OCI-LY3 (cell line): Measurements from ENCODE around the gene HNF1B.

Source experiments
- H2AFZ ChIP-seq: fragments of 200-600, 300-600 bp; shearing (Covaris generic); 2 replicates; pipeline ENCODE4 v1.6.0; 2014; ENCODE audit warnings: antibody characterized with exemption, low read depth, low read length
- H3K27ac ChIP-seq: fragments of 200-600, 300-600 bp; sonication (generic); 2 replicates; pipeline ENCODE4 v1.5.1; 2014; ENCODE audit warnings: mild to moderate bottlenecking, low read length, moderate library complexity, mixed read lengths
- H3K27me3 ChIP-seq: fragments of 200-600, 300-600 bp; sonication (generic); 2 replicates; pipeline ENCODE4 v1.6.1; 2014; ENCODE audit warnings: low read depth, low read length, mixed read lengths
- H3K36me3 ChIP-seq: fragments of 200-600, 300-600 bp; sonication (generic); replicated peaks from 2 replicates; pipeline ENCODE3; 2014; ENCODE audit warnings: low read depth, low read length, mixed read lengths
- H3K4me1 ChIP-seq: fragments of 300-600, 200-600 bp; sonication (generic); 2 replicates; pipeline ENCODE4 v1.6.1; 2014; ENCODE audit warnings: low read length, mixed read lengths
- H3K4me2 ChIP-seq: fragments of 200-600, 300-600 bp; sonication (generic); 2 replicates; pipeline ENCODE4 v1.6.1; 2014; ENCODE audit warnings: low read length, mixed read lengths
- H3K4me3 ChIP-seq: fragments of 300-600, 200-600 bp; sonication (generic); 2 replicates; pipeline ENCODE4 v1.5.1; 2014; ENCODE audit warnings: antibody characterized with exemption, mild to moderate bottlenecking, low read length, moderate library complexity
- H3K79me2 ChIP-seq: fragments of 300-600, 200-600 bp; shearing (Covaris generic); 2 replicates; pipeline ENCODE4 v1.6.1; 2014; ENCODE audit warnings: mild to moderate bottlenecking, low read length, mixed read lengths
- H3K9ac ChIP-seq: fragments of 300-600, 200-600 bp; shearing (Covaris generic); 2 replicates; pipeline ENCODE4 v1.6.0; 2014; ENCODE audit warnings: mild to moderate bottlenecking, low read length, moderate library complexity
- H3K9me3 ChIP-seq: fragments of 200-600, 300-600 bp; shearing (Covaris generic); 2 replicates; pipeline ENCODE4 v1.6.1; 2014; ENCODE audit warnings: low read length, mixed read lengths; ENCODE audit not compliant: insufficient read depth
- H4K20me1 ChIP-seq: fragments of 200-600, 300-600 bp; sonication (generic); 2 replicates; pipeline ENCODE4 v1.6.1; 2016; ENCODE audit warnings: low read length, mixed read lengths; ENCODE audit not compliant: insufficient read depth
- EZH2phosphoT487 ChIP-seq: fragments of 200-600 bp; shearing (Covaris generic); IDR thresholded peaks from 2 replicates; pipeline ENCODE4 v1.6.1; 2018; ENCODE audit warnings: antibody characterized with exemption, mixed run types, low read depth
- TF ChIP-seq, protein P1 (sequence below): fragments of 200-600, 300-600 bp; sonication (generic); IDR thresholded peaks from 2 replicates; pipeline ENCODE4 v1.5.1; 2014; ENCODE audit warnings: antibody characterized with exemption, low read length, low read depth

The HNF1B gene

DNA sequence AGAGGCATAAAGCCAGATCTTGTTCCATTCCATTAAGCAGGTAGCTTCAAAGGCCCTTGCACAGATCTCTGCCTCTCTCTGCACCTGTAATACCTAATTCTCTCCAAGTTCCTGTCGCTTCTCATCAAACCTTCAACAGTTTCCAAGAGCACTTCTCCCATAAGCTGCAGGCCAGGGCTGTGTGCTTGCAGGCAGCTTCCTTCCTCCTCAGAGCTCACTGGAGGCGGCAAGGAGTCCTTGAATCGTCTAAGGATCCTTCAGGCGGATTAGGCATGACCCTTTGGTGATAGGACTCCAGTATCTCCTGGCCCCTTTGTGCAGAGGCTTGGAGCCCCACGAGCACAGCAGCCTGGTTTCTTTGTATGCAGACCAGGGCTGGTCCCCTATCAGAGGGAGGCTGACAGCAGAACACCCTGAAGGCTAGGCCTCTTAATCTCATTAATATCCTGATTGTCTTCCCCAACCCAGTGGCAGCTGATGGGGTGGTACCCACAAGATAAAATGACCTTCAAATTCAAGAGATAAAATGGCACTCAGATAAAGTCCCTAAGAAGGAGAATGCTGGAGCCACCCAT, 19.8 kb downstream of the HNF1B start:
- Histone ChIP-seq H3K9ac (no peak overlapping the region), H4K20me1 (peaks cover 48% of the 10 kb centered on the region), H3K4me2 (no peak overlapping the region), H3K79me2 (peaks cover 37% of the 10 kb centered on the region), H3K27ac (no peak overlapping the region), H3K9me3 (no peaks in the 10 kb centered on the region), H3K4me1 (no peaks in the 10 kb centered on the region), H2AFZ (no peak overlapping the region), H3K27me3 (no peaks in the 10 kb centered on the region), H3K4me3 (no peak overlapping the region), H3K36me3 (peaks cover 74% of the 10 kb centered on the region)
- TF ChIP-seq, protein P1, sequence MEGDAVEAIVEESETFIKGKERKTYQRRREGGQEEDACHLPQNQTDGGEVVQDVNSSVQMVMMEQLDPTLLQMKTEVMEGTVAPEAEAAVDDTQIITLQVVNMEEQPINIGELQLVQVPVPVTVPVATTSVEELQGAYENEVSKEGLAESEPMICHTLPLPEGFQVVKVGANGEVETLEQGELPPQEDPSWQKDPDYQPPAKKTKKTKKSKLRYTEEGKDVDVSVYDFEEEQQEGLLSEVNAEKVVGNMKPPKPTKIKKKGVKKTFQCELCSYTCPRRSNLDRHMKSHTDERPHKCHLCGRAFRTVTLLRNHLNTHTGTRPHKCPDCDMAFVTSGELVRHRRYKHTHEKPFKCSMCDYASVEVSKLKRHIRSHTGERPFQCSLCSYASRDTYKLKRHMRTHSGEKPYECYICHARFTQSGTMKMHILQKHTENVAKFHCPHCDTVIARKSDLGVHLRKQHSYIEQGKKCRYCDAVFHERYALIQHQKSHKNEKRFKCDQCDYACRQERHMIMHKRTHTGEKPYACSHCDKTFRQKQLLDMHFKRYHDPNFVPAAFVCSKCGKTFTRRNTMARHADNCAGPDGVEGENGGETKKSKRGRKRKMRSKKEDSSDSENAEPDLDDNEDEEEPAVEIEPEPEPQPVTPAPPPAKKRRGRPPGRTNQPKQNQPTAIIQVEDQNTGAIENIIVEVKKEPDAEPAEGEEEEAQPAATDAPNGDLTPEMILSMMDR: no peak
- no peak for TF ChIP-seq EZH2phosphoT487

DNA sequence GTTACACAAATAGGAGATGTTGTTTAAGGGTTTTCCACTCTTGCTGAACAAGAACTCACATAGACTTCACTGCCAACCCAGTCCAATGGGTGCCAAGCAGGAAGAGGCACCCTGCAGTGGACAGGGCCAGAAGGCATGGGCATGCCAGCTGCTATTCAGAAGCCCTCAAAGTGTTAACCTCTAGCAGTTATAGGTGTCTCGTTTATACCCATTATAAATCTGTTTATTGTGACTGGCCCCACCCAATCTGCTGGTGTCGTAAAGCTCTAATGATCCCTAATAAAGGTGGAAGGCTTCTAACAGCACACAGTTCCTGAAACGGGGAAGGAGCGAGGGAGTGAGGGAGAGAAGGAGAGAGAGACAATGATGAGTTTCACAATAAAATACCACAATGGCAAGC, 23.9 kb downstream of the HNF1B start:
- Histone ChIP-seq H3K9me3 (no peaks in the 10 kb centered on the region), H3K27me3 (no peaks in the 10 kb centered on the region), H3K27ac (no peak overlapping the region), H4K20me1 (peaks cover 28% of the 10 kb centered on the region), H3K79me2 (peaks cover 34% of the 10 kb centered on the region), H3K36me3 (peaks cover 68% of the 10 kb centered on the region), H2AFZ (no peak overlapping the region), H3K4me3 (no peak overlapping the region), H3K9ac (no peak overlapping the region), H3K4me2 (no peak overlapping the region), H3K4me1 (peaks cover 29% of the 10 kb centered on the region)
- TF ChIP-seq, protein P1: no peak
- no peak for TF ChIP-seq EZH2phosphoT487

DNA sequence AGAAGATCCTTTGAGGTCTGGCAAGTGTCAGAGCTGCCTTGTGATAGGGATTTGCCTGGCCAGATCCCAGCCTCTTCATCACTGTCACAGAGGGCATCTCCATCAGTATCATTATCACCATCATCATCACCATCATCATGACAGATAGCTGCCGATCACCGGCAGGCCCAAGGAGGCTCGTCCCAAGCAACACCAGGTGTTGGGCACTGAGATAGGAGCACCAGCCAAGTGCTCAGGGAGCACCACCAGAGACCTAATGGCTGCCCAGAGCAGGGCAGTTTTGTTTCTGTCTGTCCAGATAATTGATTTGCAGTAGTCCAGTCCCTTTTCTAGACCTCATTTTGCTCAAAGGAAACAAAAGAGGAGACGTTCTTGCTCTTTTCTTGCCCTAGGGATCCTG, 25.0 kb downstream of the HNF1B start:
- Histone ChIP-seq H3K4me3 (no peak overlapping the region), H2AFZ (no peak overlapping the region), H3K27me3 (no peaks in the 10 kb centered on the region), H3K79me2 (peaks cover 27% of the 10 kb centered on the region), H3K4me1 (peaks cover 29% of the 10 kb centered on the region), H3K4me2 (no peak overlapping the region), H3K9ac (no peak overlapping the region), H4K20me1 (peaks cover 18% of the 10 kb centered on the region), H3K36me3 (peaks cover 68% of the 10 kb centered on the region), H3K9me3 (no peaks in the 10 kb centered on the region), H3K27ac (no peak overlapping the region)
- TF ChIP-seq, protein P1: no peak
- TF ChIP-seq EZH2phosphoT487: no peak

DNA sequence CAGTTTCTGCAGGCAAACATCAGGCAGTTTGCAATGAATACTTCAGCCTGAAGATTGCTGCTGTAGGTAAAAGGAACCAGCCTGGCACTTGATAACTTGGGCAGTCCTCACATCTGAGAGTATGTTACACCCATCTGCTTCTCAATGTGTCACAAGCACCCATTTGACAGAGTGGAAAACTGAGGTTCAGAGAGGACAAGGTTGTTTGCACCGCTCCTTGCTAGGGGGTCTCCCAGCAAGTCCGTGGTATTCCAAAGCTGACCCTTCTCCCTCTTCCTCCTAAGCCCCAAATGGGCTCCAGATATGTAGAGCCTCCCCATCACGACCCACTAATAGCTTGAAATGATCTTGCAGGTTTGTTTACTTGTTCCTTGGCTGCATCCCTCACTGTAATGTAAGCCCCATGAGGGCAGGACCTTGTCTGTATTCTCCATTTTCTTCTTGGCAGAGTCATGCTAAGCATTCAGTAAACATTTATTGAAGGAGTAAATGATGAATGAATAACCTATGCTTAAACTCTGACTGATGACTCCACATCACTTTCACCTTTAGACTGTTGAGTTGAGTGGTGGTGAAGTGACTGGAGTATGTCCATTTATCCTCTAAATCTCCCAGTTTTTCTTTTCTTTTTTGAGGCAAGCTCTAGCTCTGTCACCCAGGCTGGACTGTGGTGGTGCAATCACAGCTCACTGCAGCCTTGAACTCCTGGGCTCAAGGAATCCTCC, 26.4 kb downstream of the HNF1B start:
- peaks cover 69% of the 10 kb centered on the region for H3K36me3 ChIP-seq
- no peaks in the 10 kb centered on the region for H3K9me3 ChIP-seq
- H3K4me1 ChIP-seq: peaks cover 29% of the 10 kb centered on the region
- peaks cover 17% of the 10 kb centered on the region for H4K20me1 ChIP-seq
- peak overlapping the region; percentile 47 for H3K9ac ChIP-seq
- H3K4me2 ChIP-seq: peak overlapping the region; percentile 67
- TF ChIP-seq EZH2phosphoT487: no peak
- TF ChIP-seq, protein P1: no peak
- H3K4me3 ChIP-seq: peak overlapping the region; percentile 27; the same call in 1 of the 2 replicates
- H3K27ac ChIP-seq: peak overlapping the region; percentile 87
- H3K79me2 ChIP-seq: peaks cover 22% of the 10 kb centered on the region
- H3K27me3 ChIP-seq: no peaks in the 10 kb centered on the region
- H2AFZ ChIP-seq: no peak overlapping the region
